Pancreas (tissue), 10 donors: Measurements from ENCODE around the gene WLS. TPM values are rescaled to one million over a fixed set of nuclear protein-coding genes. Genes with fewer than 3 reads are reported as not detected.

ENCODE experiments used
- ATAC-seq, 4 donors: fragments of 200-7000 bp; cut with Tn5 transposase; one replicate each; pipeline versions ENCODE4 v1.8.0 to v1.9.1; 2020; ENCODE audit warnings: mild to moderate bottlenecking in 4 of 4, moderate library complexity in 4 of 4
- DNase-seq, 6 donors: peaks; one replicate each; pipeline ENCODE4 v3.0.0-alpha.2; 2020
- FAIRE-seq: peaks from 2 replicates; lab custom pipeline; 2012; peaks lifted over from hg19 to GRCh38; lab: Jason Lieb, UNC
- H3K27ac ChIP-seq, 4 donors: fragments of 200-600 bp; sonication (generic); 1 replicate in 3 of 4; 2 replicates in 1 of 4; pipeline versions ENCODE4 v1.5.0 to v1.8.0; 2020
- H3K27me3 ChIP-seq, 4 donors: fragments of 200-600 bp; one replicate each; pipeline ENCODE4 v1.8.0; 2021
- H3K36me3 ChIP-seq, 3 donors: fragments of 200-600 bp; sonication (generic) in 1 of 3; one replicate each; pipeline versions ENCODE4 v1.5.0 to v1.8.0; 2020 to 2021
- H3K4me1 ChIP-seq, 3 donors: fragments of 200-600 bp; one replicate each; pipeline ENCODE4 v1.8.0; 2021
- H3K4me3 ChIP-seq, 4 donors: fragments of 200-600 bp; sonication (generic) in 2 of 4; one replicate each; pipeline versions ENCODE4 v1.5.0 to v1.8.0; 2020 to 2021
- H3K9me3 ChIP-seq, 4 donors: fragments of 200-600 bp; one replicate each; pipeline ENCODE4 v1.8.0; 2021
- CTCF ChIP-seq, 4 donors: fragments of 200-600 bp; sonication (generic) in 3 of 4; IDR thresholded peaks; one replicate each; pipeline versions ENCODE4 v1.5.0 to v1.8.0; 2021; ENCODE audit warnings: antibody characterized with exemption in 4 of 4
- WGBS, 2 donors: extraction: QIAGEN DNeasy Blood & Tissue Kit; methylation state at CpG; one replicate each; pipeline ENCODE4 v1.1.7; 2013; 5-methylcytosine and 5-hydroxymethylcytosine counted together
- intact Hi-C, 3 donors: fragments of 100-400 bp; cut with DNase I; formaldehyde crosslinking; loops; one replicate each; pipeline versions ENCODE4 v1.11.1 to v1.14.2; 2022
- polyA plus RNA-seq, 2 donors: library from polyadenylated mRNA; stranded (reverse); fragments of 200-250 nt; gene quantifications; one replicate each; pipeline ENCODE4 v1.2.3, GENCODE V29; 2013
- total RNA-seq, 6 donors: library from RNA; stranded (reverse); fragmentation: NEBNext Ultra II Directional in 4 of 6; extraction: Animal tissue kit (Norgen Biotek cat#: 25700) in 4 of 6; gene quantifications; one replicate each; pipeline versions ENCODE4 v1.2.1 to v1.2.4, GENCODE V29; 2021 to 2023
- donor health status: healthy with polysubstance abuse.
- donor health status: DM: no; HTN: no; CAD: no; lungs with moderate emphysema.
- donor health status: DM: no; HTN: no; CAD: no.
- donor health status: control.
- donor health status: control.
- donor health status: Bipolar disorder and iron deficiency.
- donor health status: DM: yes; HTN: yes; CAD: no.
- donor health status: DM: no; HTN: no; CAD: no.
- donor health status: DM: no; HTN: no; CAD: no.
- donor health status: DM: yes; HTN: yes; CAD: no.

The WLS gene
- total and polyA plus RNA-seq, 8 donors, result 32.5 to 121 (median 68.8) TPM

GRCh38 chr1:68180441-68181164, 51.7 kb downstream of the WLS start:
- no peaks in the 10 kb centered on the region for H3K36me3 ChIP-seq
- intact Hi-C loops, result no loop called here
- H3K27me3 ChIP-seq, result no peaks in the 10 kb centered on the region
- H3K9me3 ChIP-seq, result no peaks in the 10 kb centered on the region
- DNase-seq (no peak), ATAC-seq (no peak), FAIRE-seq (no peak)
- no peak overlapping the region for H3K27ac ChIP-seq
- peaks cover 8 to 23% (median 16%) of the 10 kb centered on the region in 3 donors for H3K4me1 ChIP-seq
- H3K4me3 ChIP-seq, result no peak overlapping the region
- no peak for TF ChIP-seq CTCF (IDR thresholded peaks at IDR 0.05)

- Histone ChIP-seq H3K36me3 (no peaks in the 10 kb centered on the region), H3K4me1 (peaks cover 8 to 39% (median 21%) of the 10 kb centered on the region in 3 donors), H3K27ac (no peak overlapping the region), H3K4me3 (no peak overlapping the region), H3K27me3 (no peaks in the 10 kb centered on the region), H3K9me3 (no peaks in the 10 kb centered on the region)
- DNase-seq (no peak), FAIRE-seq (no peak), ATAC-seq (no peak)
- 79 to 92% methylated on average over 4 of the region's 4 CpGs for WGBS, 2 donors
- intact Hi-C loops, result no loop called here
- no peak for TF ChIP-seq CTCF (IDR thresholded peaks at IDR 0.05)
Measured at GRCh38 chr1:68178821-68179490, 53.4 kb downstream of the WLS start.

DNA sequence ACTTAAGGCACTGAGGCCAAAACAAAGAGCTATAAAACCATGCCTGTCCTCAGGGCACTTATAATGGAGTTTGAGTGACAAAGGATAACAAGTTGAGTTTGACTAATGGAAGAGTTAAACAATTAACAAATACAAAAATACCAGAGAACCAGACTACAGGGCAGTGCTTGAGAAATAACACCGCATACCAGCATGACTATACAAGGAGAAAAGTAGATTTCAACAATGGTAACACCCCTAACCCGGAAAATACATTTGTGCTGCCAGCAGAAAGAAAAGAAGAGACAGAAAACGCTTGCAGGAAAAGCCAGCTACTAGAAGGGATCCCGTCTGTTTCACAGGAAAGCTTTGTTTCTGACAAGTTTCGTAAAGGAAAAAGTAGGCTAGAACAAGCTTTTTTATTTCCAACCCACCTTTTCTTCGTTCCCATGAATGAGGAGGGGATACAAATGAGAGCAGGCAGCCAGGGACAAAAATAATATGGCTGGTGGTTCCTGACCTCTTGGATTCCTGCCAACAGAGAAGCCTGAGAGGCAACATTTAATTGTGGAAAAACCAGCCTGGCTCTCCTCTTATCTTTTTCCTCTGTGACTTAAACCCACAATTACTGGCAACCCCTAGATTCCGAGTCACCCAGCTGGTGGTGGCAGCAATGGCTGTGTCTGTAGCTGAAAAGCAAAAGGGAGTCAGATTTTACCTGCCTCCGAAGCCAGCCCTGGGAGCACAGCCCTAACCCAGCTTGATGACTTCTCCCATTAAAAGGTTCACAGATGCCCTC, 56.5 kb downstream of the WLS start:
- intact Hi-C loops, result no loop called here
- peak overlapping the region in 3 of 4 donors; percentile 47 to 78 (median 68) for H3K27ac ChIP-seq
- peak; percentile 70 to 80 (median 76) for ATAC-seq

GRCh38 chr1:68174738-68175113, 57.6 kb downstream of the WLS start:
- H3K27ac ChIP-seq, result peak overlapping the region; percentile 3 to 78 (median 47)
- DNase-seq (no peak), ATAC-seq (peak in 3 of 4 donors; percentile 14 to 17 (median 15)), FAIRE-seq (no peak)
- no peak overlapping the region for H3K4me3 ChIP-seq
- TF ChIP-seq CTCF (IDR thresholded peaks at IDR 0.05), result no peak
- H3K9me3 ChIP-seq, result no peaks in the 10 kb centered on the region
- no peaks in the 10 kb centered on the region for H3K27me3 ChIP-seq
- WGBS, 2 donors, result 90 to 96% methylated on average over 1 of the region's 1 CpG
- no peaks in the 10 kb centered on the region for H3K36me3 ChIP-seq
- intact Hi-C loops, result no loop called here
- H3K4me1 ChIP-seq, result peaks cover 8 to 49% (median 21%) of the 10 kb centered on the region in 3 donors

More for the DNA sequence above, 56.5 kb downstream of the WLS start:
- 49 to 54% methylated on average over 8 of the region's 8 CpGs for WGBS, 2 donors
- H3K4me1 ChIP-seq, result peaks cover 8 to 49% (median 21%) of the 10 kb centered on the region in 3 donors
- no peaks in the 10 kb centered on the region for H3K9me3 ChIP-seq
- H3K36me3 ChIP-seq, result no peaks in the 10 kb centered on the region
- no peak overlapping the region for H3K4me3 ChIP-seq
- FAIRE-seq (no peak), DNase-seq (peak in 4 of 6 donors; percentile 39 to 76 (median 52))
- TF ChIP-seq CTCF (IDR thresholded peaks at IDR 0.05), result no peak
- H3K27me3 ChIP-seq, result no peaks in the 10 kb centered on the region
